ENCODE data around the gene PI4KB. TPM values are rescaled to one million over a fixed set of nuclear protein-coding genes. Genes with fewer than 3 reads are reported as not detected.

Gene PI4KB
- polyA plus RNA-seq, 1 of the 3 experiments (the other 2 are of a cell fraction) = 62.9 TPM

- Histone ChIP-seq H3F3A (replicated peaks; ENCODE audit: insufficient read depth) (peaks cover 8% of the 10 kb centered on the region), H3K4me1 (ENCODE audit: control insufficient read depth in 1 of 2, insufficient read depth in 2 of 2, low read depth in 1 of 2, low read length in 1 of 2) (no peaks in the 10 kb centered on the region; a peak in 1 of 4 replicates), H3K79me2 (ENCODE audit: insufficient read depth) (no peaks in the 10 kb centered on the region), H2AFZ (ENCODE audit: low read depth) (no peak overlapping the region), H4K20me1 (ENCODE audit: insufficient read depth) (no peaks in the 10 kb centered on the region), H3K9me2 (no peaks in the 10 kb centered on the region), H3K4me2 (no peak overlapping the region), H3K9me3 (no peaks in the 10 kb centered on the region), H3K36me3 (replicated peaks in 1 of 2; ENCODE audit: control insufficient read depth in 1 of 2, insufficient read depth in 2 of 2, low read length in 1 of 2) (no peaks in the 10 kb centered on the region), H3K27ac (ENCODE audit: low read depth in 2 of 2, low read length in 1 of 2) (no peak overlapping the region), H3K27me3 (ENCODE audit: insufficient read depth) (no peaks in the 10 kb centered on the region), H3K4me3 (ENCODE audit: low read depth in 2 of 2, low read length in 1 of 2) (no peak overlapping the region), H3K9ac (no peak overlapping the region)
- 86% methylated on average over 5 of the region's 5 CpGs for WGBS (ENCODE audit: low lambda C conversion rate)
- DNase-seq = no peak
- POLR2A ChIA-PET = no interaction called here
- CTCF ChIA-PET = no interaction called here
- TF ChIP-seq FOSL2 (IDR thresholded peaks at IDR 0.05; ENCODE audit: borderline replicate concordance, low read depth) = no peak
- no peak for TF ChIP-seq EZH2phosphoT487 (IDR thresholded peaks at IDR 0.05; ENCODE audit: borderline replicate concordance, low read depth)
- TF ChIP-seq, protein P1, sequence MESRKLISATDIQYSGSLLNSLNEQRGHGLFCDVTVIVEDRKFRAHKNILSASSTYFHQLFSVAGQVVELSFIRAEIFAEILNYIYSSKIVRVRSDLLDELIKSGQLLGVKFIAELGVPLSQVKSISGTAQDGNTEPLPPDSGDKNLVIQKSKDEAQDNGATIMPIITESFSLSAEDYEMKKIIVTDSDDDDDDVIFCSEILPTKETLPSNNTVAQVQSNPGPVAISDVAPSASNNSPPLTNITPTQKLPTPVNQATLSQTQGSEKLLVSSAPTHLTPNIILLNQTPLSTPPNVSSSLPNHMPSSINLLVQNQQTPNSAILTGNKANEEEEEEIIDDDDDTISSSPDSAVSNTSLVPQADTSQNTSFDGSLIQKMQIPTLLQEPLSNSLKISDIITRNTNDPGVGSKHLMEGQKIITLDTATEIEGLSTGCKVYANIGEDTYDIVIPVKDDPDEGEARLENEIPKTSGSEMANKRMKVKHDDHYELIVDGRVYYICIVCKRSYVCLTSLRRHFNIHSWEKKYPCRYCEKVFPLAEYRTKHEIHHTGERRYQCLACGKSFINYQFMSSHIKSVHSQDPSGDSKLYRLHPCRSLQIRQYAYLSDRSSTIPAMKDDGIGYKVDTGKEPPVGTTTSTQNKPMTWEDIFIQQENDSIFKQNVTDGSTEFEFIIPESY (IDR thresholded peaks at IDR 0.05; ENCODE audit: borderline replicate concordance, low read depth) = no peak
- TF ChIP-seq YY1 (IDR thresholded peaks at IDR 0.05; ENCODE audit: low read depth) = no peak
- no peak for TF ChIP-seq FOXM1 (IDR thresholded peaks at IDR 0.05; ENCODE audit: low read depth)
- TF ChIP-seq SIN3A (IDR thresholded peaks at IDR 0.05; ENCODE audit: borderline replicate concordance, low read depth, low read length) = no peak
- TF ChIP-seq USF1 (IDR thresholded peaks at IDR 0.05; ENCODE audit: borderline replicate concordance, low read depth) = no peak
- TF ChIP-seq FOXJ3 (CRISPR knock-in tag; IDR thresholded peaks at IDR 0.05) = no peak
- TF ChIP-seq PBX3 (IDR thresholded peaks at IDR 0.05) = no peak
- TF ChIP-seq, protein P2, sequence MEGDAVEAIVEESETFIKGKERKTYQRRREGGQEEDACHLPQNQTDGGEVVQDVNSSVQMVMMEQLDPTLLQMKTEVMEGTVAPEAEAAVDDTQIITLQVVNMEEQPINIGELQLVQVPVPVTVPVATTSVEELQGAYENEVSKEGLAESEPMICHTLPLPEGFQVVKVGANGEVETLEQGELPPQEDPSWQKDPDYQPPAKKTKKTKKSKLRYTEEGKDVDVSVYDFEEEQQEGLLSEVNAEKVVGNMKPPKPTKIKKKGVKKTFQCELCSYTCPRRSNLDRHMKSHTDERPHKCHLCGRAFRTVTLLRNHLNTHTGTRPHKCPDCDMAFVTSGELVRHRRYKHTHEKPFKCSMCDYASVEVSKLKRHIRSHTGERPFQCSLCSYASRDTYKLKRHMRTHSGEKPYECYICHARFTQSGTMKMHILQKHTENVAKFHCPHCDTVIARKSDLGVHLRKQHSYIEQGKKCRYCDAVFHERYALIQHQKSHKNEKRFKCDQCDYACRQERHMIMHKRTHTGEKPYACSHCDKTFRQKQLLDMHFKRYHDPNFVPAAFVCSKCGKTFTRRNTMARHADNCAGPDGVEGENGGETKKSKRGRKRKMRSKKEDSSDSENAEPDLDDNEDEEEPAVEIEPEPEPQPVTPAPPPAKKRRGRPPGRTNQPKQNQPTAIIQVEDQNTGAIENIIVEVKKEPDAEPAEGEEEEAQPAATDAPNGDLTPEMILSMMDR (IDR thresholded peaks at IDR 0.05) = no peak
- TF ChIP-seq MEF2A (IDR thresholded peaks at IDR 0.05; ENCODE audit: borderline replicate concordance, low read depth) = no peak
- TF ChIP-seq REST (IDR thresholded peaks at IDR 0.05; ENCODE audit: low read depth, low read length) = no peak
- TF ChIP-seq IRF3 (IDR thresholded peaks at IDR 0.05; ENCODE audit: low read depth, low read length) = no peak
- TF ChIP-seq RAD21 (IDR thresholded peaks at IDR 0.05; ENCODE audit: low read length) = no peak
- TF ChIP-seq TAF1 (IDR thresholded peaks at IDR 0.05; ENCODE audit: borderline replicate concordance, low read depth, low read length) = no peak
- TF ChIP-seq CHD2 (IDR thresholded peaks at IDR 0.05; ENCODE audit: low read length, partially characterized antibody) = no peak
- no peak for TF ChIP-seq MXI1 (IDR thresholded peaks at IDR 0.05; ENCODE audit: low read depth, low read length)
- no peak for TF ChIP-seq GABPA (IDR thresholded peaks at IDR 0.05; ENCODE audit: low read depth)
These were observed 7.6 kb upstream of the PI4KB start for GRCh38 chr1:151334822-151335221.
